IPS-18a (cell line): ENCODE results near the gene DEAF1.

Source experiments
- H3K27ac ChIP-seq: one replicate; pipeline ENCODE4 v1.5.1; 2013; ENCODE audit warnings: low read length
- H3K27me3 ChIP-seq: one replicate; pipeline ENCODE4 v1.6.1; 2013; ENCODE audit warnings: mild to moderate bottlenecking, low read length; ENCODE audit not compliant: control insufficient read depth, insufficient read depth
- H3K36me3 ChIP-seq: one replicate; pipeline ENCODE4 v1.6.1; 2013; ENCODE audit warnings: low read depth, low read length; ENCODE audit not compliant: control insufficient read depth
- H3K4me1 ChIP-seq: one replicate; pipeline ENCODE4 v1.6.1; 2013; ENCODE audit warnings: low read depth, low read length; ENCODE audit not compliant: control insufficient read depth
- H3K4me3 ChIP-seq: one replicate; pipeline ENCODE4 v1.5.1; 2013; ENCODE audit warnings: low read length
- H3K9ac ChIP-seq: one replicate; pipeline ENCODE4 v1.6.1; 2013; ENCODE audit warnings: mild to moderate bottlenecking, low read length, moderate library complexity
- H3K9me3 ChIP-seq: one replicate; pipeline ENCODE4 v1.6.1; 2013; ENCODE audit warnings: low read depth, low read length; ENCODE audit not compliant: control insufficient read depth

The DEAF1 gene

DNA sequence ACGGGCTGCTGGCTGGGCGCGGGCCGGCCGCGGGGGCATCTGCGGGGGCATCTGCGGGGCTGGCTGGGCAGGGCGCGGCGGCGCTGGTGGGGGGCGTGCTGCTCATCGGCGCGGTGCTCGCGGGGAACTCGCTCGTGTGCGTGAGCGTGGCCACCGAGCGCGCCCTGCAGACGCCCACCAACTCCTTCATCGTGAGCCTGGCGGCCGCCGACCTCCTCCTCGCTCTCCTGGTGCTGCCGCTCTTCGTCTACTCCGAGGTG, 57.8 kb downstream of the DEAF1 start:
- peaks cover 8% of the 10 kb centered on the region for H3K4me1 ChIP-seq
- no peaks in the 10 kb centered on the region for H3K9me3 ChIP-seq
- H3K4me3 ChIP-seq, result peak overlapping the region; percentile 54
- H3K36me3 ChIP-seq, result no peaks in the 10 kb centered on the region
- H3K9ac ChIP-seq, result no peak overlapping the region
- peaks cover 66% of the 10 kb centered on the region for H3K27me3 ChIP-seq
- H3K27ac ChIP-seq, result no peak overlapping the region

DNA sequence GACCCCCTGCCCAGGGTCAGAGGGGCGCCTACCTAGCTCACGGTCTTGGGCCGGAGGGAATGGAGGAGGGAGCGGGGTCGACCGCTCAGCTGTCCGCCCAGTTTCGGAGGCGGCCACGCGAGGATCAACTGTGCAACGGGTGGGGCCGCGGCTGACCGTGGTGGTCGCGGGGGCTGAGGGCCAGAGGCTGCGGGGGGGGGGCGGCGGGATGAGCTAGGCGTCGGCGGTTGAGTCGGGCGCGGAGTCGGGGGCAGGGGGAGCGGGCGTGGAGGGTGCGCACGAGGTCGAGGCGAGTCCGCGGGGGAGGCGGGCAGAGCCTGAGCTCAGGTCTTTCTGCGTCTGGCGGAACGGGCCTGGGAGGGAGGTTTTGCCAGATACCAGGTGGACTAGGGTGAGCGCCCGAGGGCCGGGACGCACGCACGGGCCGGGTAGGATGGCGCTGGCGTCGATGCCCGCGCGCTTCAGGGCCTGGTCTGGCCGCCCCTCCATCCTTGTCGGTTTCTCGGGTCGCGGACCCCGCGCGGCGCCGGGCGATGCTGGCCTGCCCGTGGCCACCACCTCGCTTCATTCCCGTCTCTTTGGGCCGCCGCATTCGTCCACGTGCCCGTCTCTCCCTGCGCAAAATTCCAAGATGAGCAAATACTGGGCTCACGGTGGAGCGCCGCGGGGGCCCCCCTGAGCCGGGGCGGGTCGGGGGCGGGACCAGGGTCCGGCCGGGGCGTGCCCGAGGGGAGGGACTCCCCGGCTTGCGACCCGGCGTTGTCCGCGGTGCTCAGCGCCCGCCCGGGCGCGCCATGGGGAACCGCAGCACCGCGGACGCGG, 58.3 kb downstream of the DEAF1 start, which contains the start of gene DRD4:
TSS of gene DRD4 (plus strand) at position 759 of the 822 bp plus-strand sequence. CDS start at position 795, 36 bp downstream.
- Histone ChIP-seq H3K4me3 (peak within 1 kb of the TSS; percentile 54), H3K4me1 (peaks cover 8% of the 10 kb centered on the region), H3K9ac (peak within 1 kb of the TSS; percentile 61), H3K9me3 (no peaks in the 10 kb centered on the region), H3K36me3 (no peaks in the 10 kb centered on the region), H3K27me3 (peaks cover 66% of the 10 kb centered on the region), H3K27ac (no peak within 1 kb of the TSS)

DNA sequence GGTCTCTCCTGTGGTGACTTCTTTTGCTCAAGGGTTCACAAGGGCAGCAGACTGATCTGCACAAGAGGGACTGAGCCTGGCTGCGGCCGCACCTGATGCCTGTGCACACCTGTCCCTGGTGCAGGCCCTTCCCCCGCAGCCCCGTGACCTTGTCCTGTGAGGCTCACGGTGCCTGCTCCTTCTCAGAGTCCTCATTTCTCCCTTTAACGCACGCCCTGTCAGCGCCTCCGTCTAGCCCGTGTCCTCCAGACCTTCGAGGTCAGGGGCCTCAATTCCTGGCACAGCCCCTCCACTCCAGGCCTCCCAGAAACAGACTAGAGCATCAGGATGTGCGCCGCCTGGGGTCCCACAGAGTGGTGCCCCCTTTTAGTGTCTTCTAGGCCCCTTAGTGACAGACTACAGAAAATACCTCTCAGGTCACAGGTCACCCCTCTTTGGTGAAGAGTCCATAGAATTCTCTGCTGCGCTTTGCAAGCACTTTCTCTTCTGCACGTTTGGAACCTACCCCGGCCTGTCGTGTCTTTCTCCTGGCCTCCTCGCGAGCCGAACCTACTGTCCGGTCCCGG, 59.0 kb downstream of the DEAF1 start:
- no peak overlapping the region for H3K27ac ChIP-seq
- H3K4me3 ChIP-seq, result no peak overlapping the region
- no peaks in the 10 kb centered on the region for H3K9me3 ChIP-seq
- H3K36me3 ChIP-seq, result no peaks in the 10 kb centered on the region
- H3K4me1 ChIP-seq, result peaks cover 8% of the 10 kb centered on the region
- no peak overlapping the region for H3K9ac ChIP-seq
- peaks cover 61% of the 10 kb centered on the region for H3K27me3 ChIP-seq

DNA sequence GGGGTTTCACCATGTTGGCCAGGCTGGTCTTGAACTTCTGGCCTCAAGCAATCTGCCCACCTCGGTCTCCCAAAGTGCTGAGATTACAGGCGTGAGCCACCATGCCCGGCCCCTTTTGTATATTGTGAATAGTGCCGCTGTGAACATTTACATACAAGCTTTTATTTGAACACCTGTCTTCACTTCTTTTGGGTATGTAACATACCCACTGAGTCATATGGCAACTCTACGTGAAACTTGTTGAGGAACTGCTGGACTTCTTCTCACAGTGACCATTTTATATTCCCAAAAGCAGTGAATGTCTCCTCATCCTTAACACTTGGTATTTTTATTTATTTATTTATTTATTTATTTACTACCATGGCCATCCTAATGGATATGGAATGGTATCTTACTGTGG, 64.2 kb downstream of the DEAF1 start:
- no peak overlapping the region for H3K9ac ChIP-seq
- no peaks in the 10 kb centered on the region for H3K4me1 ChIP-seq
- H3K27ac ChIP-seq, result no peak overlapping the region
- no peak overlapping the region for H3K4me3 ChIP-seq
- H3K9me3 ChIP-seq, result no peaks in the 10 kb centered on the region
- H3K36me3 ChIP-seq, result no peaks in the 10 kb centered on the region
- H3K27me3 ChIP-seq, result peaks cover 47% of the 10 kb centered on the region

DNA sequence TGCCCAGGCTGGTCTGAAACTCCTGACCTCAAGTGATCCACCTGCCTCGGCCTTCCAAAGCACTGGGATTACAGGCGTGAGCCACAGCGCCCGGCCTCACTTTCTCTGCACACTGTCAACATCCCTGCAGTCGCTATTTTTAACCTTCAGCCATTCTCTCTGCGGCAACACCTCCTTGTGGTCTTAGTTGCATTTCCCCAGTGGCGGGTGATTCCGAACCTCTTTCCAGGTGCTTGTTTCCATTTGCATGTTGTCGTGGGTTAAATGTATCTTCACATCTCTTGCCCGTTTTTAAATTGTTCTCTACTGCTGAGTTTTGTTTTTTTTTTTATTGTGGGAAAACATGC, 65.8 kb downstream of the DEAF1 start:
- Histone ChIP-seq H3K27me3 (peaks cover 39% of the 10 kb centered on the region), H3K4me3 (no peak overlapping the region), H3K36me3 (no peaks in the 10 kb centered on the region), H3K27ac (no peak overlapping the region), H3K4me1 (no peaks in the 10 kb centered on the region), H3K9ac (no peak overlapping the region), H3K9me3 (no peaks in the 10 kb centered on the region)

DNA sequence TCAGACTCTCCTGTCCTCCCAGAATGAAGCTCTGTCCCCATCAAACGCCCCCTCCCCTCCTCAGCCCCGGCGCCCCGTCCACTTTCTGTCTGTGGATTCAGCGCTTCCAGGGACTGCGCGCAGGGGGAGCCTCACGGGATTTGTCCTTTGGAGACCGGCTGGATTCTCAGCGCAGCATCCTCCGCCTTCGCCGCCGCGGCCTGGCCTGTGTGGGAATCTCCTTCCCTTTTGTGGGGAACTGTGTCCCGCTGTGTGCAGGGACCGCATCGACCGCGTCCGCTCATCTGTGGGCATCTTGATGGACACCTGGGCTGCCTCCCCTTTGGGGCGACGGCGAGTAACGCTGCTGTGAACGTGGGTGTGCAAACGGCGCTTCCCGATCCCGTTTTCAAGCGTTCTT, 67.0 kb downstream of the DEAF1 start:
- H3K4me3 ChIP-seq, result no peak overlapping the region
- H3K9me3 ChIP-seq, result no peaks in the 10 kb centered on the region
- no peaks in the 10 kb centered on the region for H3K4me1 ChIP-seq
- peaks cover 39% of the 10 kb centered on the region for H3K27me3 ChIP-seq
- H3K27ac ChIP-seq, result no peak overlapping the region
- no peak overlapping the region for H3K9ac ChIP-seq
- no peaks in the 10 kb centered on the region for H3K36me3 ChIP-seq

DNA sequence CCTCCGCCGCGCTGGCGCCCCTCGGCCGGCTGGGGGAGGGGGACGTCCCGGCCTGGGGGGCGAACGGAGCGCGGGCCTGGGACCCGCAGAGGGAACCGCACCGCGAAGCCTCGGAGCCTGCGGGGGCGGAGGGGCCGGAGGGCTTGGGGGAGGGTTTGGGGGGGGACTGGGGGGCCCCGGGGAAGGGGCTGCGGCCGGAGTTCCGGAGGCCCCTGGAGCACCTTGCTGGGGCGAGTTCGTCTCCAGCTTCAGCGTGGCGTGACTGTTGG, 67.8 kb downstream of the DEAF1 start:
- Histone ChIP-seq H3K36me3 (no peaks in the 10 kb centered on the region), H3K9ac (no peak overlapping the region), H3K4me1 (no peaks in the 10 kb centered on the region), H3K27ac (no peak overlapping the region), H3K27me3 (peaks cover 39% of the 10 kb centered on the region), H3K9me3 (no peaks in the 10 kb centered on the region), H3K4me3 (no peak overlapping the region)

DNA sequence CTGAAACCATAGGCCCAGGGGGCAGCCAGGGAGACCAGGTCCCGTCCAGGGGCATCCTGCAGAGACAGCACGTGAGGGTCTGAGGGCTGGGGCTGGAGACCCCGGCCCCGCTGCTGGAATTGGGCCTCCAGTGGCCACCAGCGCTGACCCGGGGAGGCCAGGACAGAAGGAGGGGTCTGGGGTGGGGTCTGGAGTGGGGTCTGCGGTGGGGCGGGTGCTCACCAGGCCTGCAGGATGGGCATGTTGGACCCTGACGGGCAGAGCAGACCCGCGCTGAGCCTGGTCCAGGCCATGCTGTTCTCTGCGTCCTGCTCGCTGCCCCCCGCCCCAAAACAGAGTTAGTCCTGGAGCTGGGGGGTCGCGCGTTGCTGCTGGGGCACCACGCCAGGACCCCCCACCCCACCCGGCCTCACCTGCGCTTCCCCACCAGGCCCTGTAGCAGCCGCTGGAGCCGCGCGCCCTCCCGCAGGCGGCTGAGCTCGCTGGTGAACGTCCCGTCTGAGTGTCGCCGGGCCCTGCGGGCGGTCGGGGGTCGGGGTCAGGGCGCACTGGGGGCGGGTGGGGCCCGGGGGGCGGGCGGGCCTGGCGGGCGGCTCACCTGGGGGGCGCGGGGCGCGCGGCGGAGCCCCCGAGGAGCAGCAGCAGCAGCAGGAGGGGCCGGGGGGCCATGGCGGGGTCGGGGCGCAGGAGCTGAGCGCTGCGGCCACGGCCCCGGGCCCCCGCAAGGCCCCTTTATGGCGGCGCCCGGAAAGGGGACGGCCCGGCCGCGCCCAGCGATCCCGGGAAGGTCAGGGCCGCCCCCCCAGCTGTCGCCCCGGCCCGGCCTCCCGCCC, 68.3 kb downstream of the DEAF1 start, which contains the start of gene SCT:
TSS of gene SCT (minus strand) at position 707 of the 833 bp plus-strand sequence. CDS start at position 669, 38 bp downstream.
- H3K27ac ChIP-seq, result no peak within 1 kb of the TSS
- no peak within 1 kb of the TSS for H3K9ac ChIP-seq
- no peaks in the 10 kb centered on the region for H3K4me1 ChIP-seq
- H3K27me3 ChIP-seq, result peaks cover 39% of the 10 kb centered on the region
- H3K36me3 ChIP-seq, result no peaks in the 10 kb centered on the region
- no peak within 1 kb of the TSS for H3K4me3 ChIP-seq
- no peaks in the 10 kb centered on the region for H3K9me3 ChIP-seq

DNA sequence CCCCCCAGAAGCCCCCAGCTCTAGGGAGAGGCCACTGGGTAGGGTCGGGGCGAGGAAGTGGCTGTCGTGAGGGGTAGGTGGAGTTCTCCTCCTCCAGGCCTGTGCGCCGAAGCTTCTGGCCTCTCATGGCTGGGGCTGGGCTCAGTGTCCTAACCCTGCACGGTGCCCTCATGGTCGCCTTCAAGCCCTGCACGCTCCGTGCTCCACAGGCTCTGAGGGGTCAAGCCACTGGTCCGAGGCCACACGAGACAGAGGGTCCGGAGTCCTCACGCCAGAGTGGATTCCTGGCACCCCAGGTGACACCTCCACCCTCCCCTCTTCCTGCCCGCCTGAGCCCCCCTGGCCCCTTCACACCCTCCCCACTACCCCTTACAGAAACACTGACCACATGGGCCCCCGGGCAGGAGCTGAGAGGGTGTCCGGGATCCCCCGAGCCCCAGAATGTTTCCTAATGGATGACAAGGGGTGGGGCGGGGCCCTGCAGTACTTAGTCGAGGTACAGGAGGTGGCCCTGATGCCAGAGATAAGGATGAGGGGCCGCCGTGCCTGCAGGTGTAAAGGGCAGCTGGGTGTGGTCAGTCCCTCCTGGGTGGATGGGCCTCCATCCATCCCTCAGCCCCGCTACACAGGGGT, 69.3 kb downstream of the DEAF1 start:
- Histone ChIP-seq H3K9me3 (no peaks in the 10 kb centered on the region), H3K27ac (no peak overlapping the region), H3K4me1 (no peaks in the 10 kb centered on the region), H3K36me3 (no peaks in the 10 kb centered on the region), H3K27me3 (peaks cover 39% of the 10 kb centered on the region), H3K4me3 (no peak overlapping the region), H3K9ac (no peak overlapping the region)

DNA sequence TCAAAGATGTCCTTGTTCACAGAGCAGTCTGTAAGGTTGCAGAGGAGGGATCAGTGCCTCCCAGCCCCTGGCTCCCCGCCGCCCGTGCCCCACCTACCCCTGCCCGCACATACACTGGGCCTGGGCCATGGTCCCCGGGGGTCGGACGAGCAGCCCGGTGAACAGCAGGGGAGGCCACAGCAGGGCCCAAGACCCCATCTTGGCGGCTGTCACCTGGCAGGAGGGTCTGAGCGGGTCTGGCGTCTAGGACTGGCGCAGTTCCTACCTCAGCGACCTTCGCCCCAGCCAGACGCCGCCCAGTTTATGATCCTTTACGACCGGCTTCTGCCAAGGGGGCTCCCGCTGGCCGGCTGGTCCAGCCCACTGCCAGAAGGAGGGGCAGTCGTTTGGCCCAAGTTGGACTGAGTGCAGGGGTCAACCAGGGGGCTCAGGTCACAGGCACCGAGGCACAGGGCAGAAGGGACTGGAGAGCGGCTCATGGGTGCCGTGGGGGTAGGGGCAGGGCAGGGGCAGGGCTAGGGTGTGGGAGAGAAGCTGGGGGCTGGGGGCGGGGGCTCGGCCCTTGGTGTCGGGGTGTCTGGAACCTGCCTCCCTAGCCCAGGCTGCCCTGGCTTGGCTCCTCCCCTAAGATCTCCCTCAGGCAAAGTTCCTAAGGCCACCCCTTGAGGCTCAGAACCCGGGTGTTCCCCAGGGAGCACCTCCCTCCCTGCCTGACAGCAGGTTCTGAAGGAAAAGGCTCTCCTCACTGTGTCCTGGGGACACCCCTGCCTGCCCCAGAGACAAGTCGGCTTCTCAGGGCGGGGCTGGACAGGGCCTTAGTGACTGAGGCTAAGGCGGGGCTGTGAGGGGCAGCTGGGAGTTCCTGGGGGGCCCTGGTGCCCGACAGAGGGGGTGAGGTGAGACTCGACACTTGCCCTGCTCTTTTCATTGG, 70.1 kb downstream of the DEAF1 start, which contains the start of gene CDHR5:
TSS of gene CDHR5 (minus strand) at position 251 of the 931 bp plus-strand sequence. CDS start at position 198, 53 bp downstream.
- H3K9me3 ChIP-seq, result no peaks in the 10 kb centered on the region
- no peaks in the 10 kb centered on the region for H3K4me1 ChIP-seq
- no peak within 1 kb of the TSS for H3K27ac ChIP-seq
- no peak within 1 kb of the TSS for H3K9ac ChIP-seq
- no peaks in the 10 kb centered on the region for H3K36me3 ChIP-seq
- H3K27me3 ChIP-seq, result peaks cover 39% of the 10 kb centered on the region
- no peak within 1 kb of the TSS for H3K4me3 ChIP-seq
